OCI-LY3 (cell line): Measurements from ENCODE around the gene NME3.

Experiments used
- H2AFZ ChIP-seq: fragments of 200-600, 300-600 bp; shearing (Covaris generic); 2 replicates; pipeline ENCODE4 v1.6.0; 2014; ENCODE audit warnings: antibody characterized with exemption, low read depth, low read length
- H3K27ac ChIP-seq: fragments of 200-600, 300-600 bp; sonication (generic); 2 replicates; pipeline ENCODE4 v1.5.1; 2014; ENCODE audit warnings: mild to moderate bottlenecking, low read length, moderate library complexity, mixed read lengths
- H3K27me3 ChIP-seq: fragments of 200-600, 300-600 bp; sonication (generic); 2 replicates; pipeline ENCODE4 v1.6.1; 2014; ENCODE audit warnings: low read depth, low read length, mixed read lengths
- H3K36me3 ChIP-seq: fragments of 200-600, 300-600 bp; sonication (generic); replicated peaks from 2 replicates; pipeline ENCODE3; 2014; ENCODE audit warnings: low read depth, low read length, mixed read lengths
- H3K4me1 ChIP-seq: fragments of 300-600, 200-600 bp; sonication (generic); 2 replicates; pipeline ENCODE4 v1.6.1; 2014; ENCODE audit warnings: low read length, mixed read lengths
- H3K4me2 ChIP-seq: fragments of 200-600, 300-600 bp; sonication (generic); 2 replicates; pipeline ENCODE4 v1.6.1; 2014; ENCODE audit warnings: low read length, mixed read lengths
- H3K4me3 ChIP-seq: fragments of 300-600, 200-600 bp; sonication (generic); 2 replicates; pipeline ENCODE4 v1.5.1; 2014; ENCODE audit warnings: antibody characterized with exemption, mild to moderate bottlenecking, low read length, moderate library complexity
- H3K79me2 ChIP-seq: fragments of 300-600, 200-600 bp; shearing (Covaris generic); 2 replicates; pipeline ENCODE4 v1.6.1; 2014; ENCODE audit warnings: mild to moderate bottlenecking, low read length, mixed read lengths
- H3K9ac ChIP-seq: fragments of 300-600, 200-600 bp; shearing (Covaris generic); 2 replicates; pipeline ENCODE4 v1.6.0; 2014; ENCODE audit warnings: mild to moderate bottlenecking, low read length, moderate library complexity
- H3K9me3 ChIP-seq: fragments of 200-600, 300-600 bp; shearing (Covaris generic); 2 replicates; pipeline ENCODE4 v1.6.1; 2014; ENCODE audit warnings: low read length, mixed read lengths; ENCODE audit not compliant: insufficient read depth
- H4K20me1 ChIP-seq: fragments of 200-600, 300-600 bp; sonication (generic); 2 replicates; pipeline ENCODE4 v1.6.1; 2016; ENCODE audit warnings: low read length, mixed read lengths; ENCODE audit not compliant: insufficient read depth
- CTCF ChIP-seq: fragments of 200-600, 300-600 bp; sonication (generic); IDR thresholded peaks from 2 replicates; pipeline ENCODE4 v1.5.1; 2014; ENCODE audit warnings: antibody characterized with exemption, low read length, low read depth
- EZH2phosphoT487 ChIP-seq: fragments of 200-600 bp; shearing (Covaris generic); IDR thresholded peaks from 2 replicates; pipeline ENCODE4 v1.6.1; 2018; ENCODE audit warnings: antibody characterized with exemption, mixed run types, low read depth

The NME3 gene

GRCh38 chr16:1775846-1776671 is 4.7 kb upstream of the NME3 start:
- Histone ChIP-seq H3K9me3 (no peaks in the 10 kb centered on the region), H3K36me3 (peaks cover 3% of the 10 kb centered on the region), H3K4me2 (no peak overlapping the region), H3K27ac (no peak overlapping the region), H2AFZ (no peak overlapping the region), H4K20me1 (no peaks in the 10 kb centered on the region), H3K79me2 (peaks cover 35% of the 10 kb centered on the region), H3K9ac (no peak overlapping the region), H3K4me1 (peaks cover 9% of the 10 kb centered on the region), H3K27me3 (no peaks in the 10 kb centered on the region), H3K4me3 (no peak overlapping the region)
- no peak for TF ChIP-seq CTCF
- no peak for TF ChIP-seq EZH2phosphoT487

- Histone ChIP-seq H3K4me2 (no peak overlapping the region; the same call in 1 of the 2 replicates), H4K20me1 (no peaks in the 10 kb centered on the region), H3K36me3 (peaks cover 4% of the 10 kb centered on the region), H3K27me3 (no peaks in the 10 kb centered on the region), H2AFZ (no peak overlapping the region), H3K27ac (no peak overlapping the region), H3K4me1 (peaks cover 12% of the 10 kb centered on the region), H3K9me3 (no peaks in the 10 kb centered on the region), H3K9ac (no peak overlapping the region), H3K79me2 (peaks cover 35% of the 10 kb centered on the region), H3K4me3 (no peak overlapping the region)
- TF ChIP-seq CTCF (no peak), EZH2phosphoT487 (no peak)
These were observed 3.9 kb upstream of the NME3 start for GRCh38 chr16:1775006-1775845.

- no peak for TF ChIP-seq CTCF
- H4K20me1 ChIP-seq, result no peaks in the 10 kb centered on the region
- peak overlapping the region; percentile 97 for H3K4me2 ChIP-seq
- H3K4me1 ChIP-seq, result peaks cover 12% of the 10 kb centered on the region
- H3K27me3 ChIP-seq, result no peaks in the 10 kb centered on the region
- H3K4me3 ChIP-seq, result peak overlapping the region; percentile 99
- H3K9ac ChIP-seq, result peak overlapping the region; percentile 97; the same call in 1 of the 2 replicates
- peaks cover 35% of the 10 kb centered on the region for H3K79me2 ChIP-seq
- no peak overlapping the region for H2AFZ ChIP-seq
- H3K9me3 ChIP-seq, result no peaks in the 10 kb centered on the region
- peaks cover 7% of the 10 kb centered on the region for H3K36me3 ChIP-seq
- no peak overlapping the region for H3K27ac ChIP-seq
These were observed 3.1 kb upstream of the NME3 start for GRCh38 chr16:1774448-1774780.
